ENCODE measurements around the gene PAPLN.

Gene PAPLN

GRCh38 chr14:73264080-73264884 is 27.0 kb downstream of the PAPLN start:
- Histone ChIP-seq H3K4me3 (ENCODE audit: low read depth, low read length, poor library complexity, severe bottlenecking) (no peak overlapping the region), H3K4me1 (ENCODE audit: insufficient read depth, low read length, severe bottlenecking) (peaks cover 3% of the 10 kb centered on the region)
- TF ChIP-seq EZH2 (IDR thresholded peaks at IDR 0.05; ENCODE audit: borderline replicate concordance, low read length) (no peak), CTCF (IDR thresholded peaks at IDR 0.05; ENCODE audit: low read length) (no peak)

GRCh38 chr14:73264885-73265720 is 27.8 kb downstream of the PAPLN start:
- no peaks in the 10 kb centered on the region; the same call in none of the 2 replicates for H3K27me3 ChIP-seq (ENCODE audit: insufficient read depth, low read length)
- no peak overlapping the region for H3K4me3 ChIP-seq (ENCODE audit: low read depth, low read length, poor library complexity, severe bottlenecking)
- no peaks in the 10 kb centered on the region for H3F3A ChIP-seq (ENCODE audit: insufficient read depth, low read length)
- no peaks in the 10 kb centered on the region for H3K9me3 ChIP-seq (ENCODE audit: low read length)
- no peak overlapping the region for H3K9ac ChIP-seq (ENCODE audit: low read length)
- no peak overlapping the region for H2AFZ ChIP-seq (ENCODE audit: low read length)
- no peak overlapping the region for H3K4me2 ChIP-seq (ENCODE audit: low read length)
- TF ChIP-seq CTCF (IDR thresholded peaks at IDR 0.05; ENCODE audit: low read length) (no peak), EZH2 (IDR thresholded peaks at IDR 0.05; ENCODE audit: borderline replicate concordance, low read length) (no peak)
- peaks cover 12% of the 10 kb centered on the region for H3K4me1 ChIP-seq (ENCODE audit: insufficient read depth, low read length, severe bottlenecking)
- H4K20me1 ChIP-seq (ENCODE audit: insufficient read depth, low read length) = no peaks in the 10 kb centered on the region
- no peaks in the 10 kb centered on the region for H3K9me2 ChIP-seq (ENCODE audit: low read depth, low read length)
- H3K79me2 ChIP-seq (ENCODE audit: insufficient read depth, low read length) = no peaks in the 10 kb centered on the region
- H3K27ac ChIP-seq (ENCODE audit: low read depth, low read length, poor library complexity, severe bottlenecking) = no peak overlapping the region
- no peaks in the 10 kb centered on the region for H3K36me3 ChIP-seq (ENCODE audit: insufficient read depth, low read length)

More at GRCh38 chr14:73264080-73264884, 27.0 kb downstream of the PAPLN start:
- Histone ChIP-seq H3K27me3 (ENCODE audit: insufficient read depth, low read length) (no peaks in the 10 kb centered on the region; the same call in none of the 2 replicates), H2AFZ (ENCODE audit: low read length) (no peak overlapping the region), H3K4me2 (ENCODE audit: low read length) (no peak overlapping the region), H3K27ac (ENCODE audit: low read depth, low read length, poor library complexity, severe bottlenecking) (no peak overlapping the region), H3K79me2 (ENCODE audit: insufficient read depth, low read length) (no peaks in the 10 kb centered on the region), H3K9me2 (ENCODE audit: low read depth, low read length) (no peaks in the 10 kb centered on the region), H4K20me1 (ENCODE audit: insufficient read depth, low read length) (no peaks in the 10 kb centered on the region), H3K36me3 (ENCODE audit: insufficient read depth, low read length) (no peaks in the 10 kb centered on the region), H3K9ac (ENCODE audit: low read length) (no peak overlapping the region), H3K9me3 (ENCODE audit: low read length) (no peaks in the 10 kb centered on the region), H3F3A (ENCODE audit: insufficient read depth, low read length) (no peaks in the 10 kb centered on the region)

GRCh38 chr14:73265721-73266046 is 28.4 kb downstream of the PAPLN start:
- no peak overlapping the region for H3K4me2 ChIP-seq (ENCODE audit: low read length)
- no peaks in the 10 kb centered on the region for H3F3A ChIP-seq (ENCODE audit: insufficient read depth, low read length)
- H4K20me1 ChIP-seq (ENCODE audit: insufficient read depth, low read length) = no peaks in the 10 kb centered on the region
- no peak overlapping the region for H3K4me3 ChIP-seq (ENCODE audit: low read depth, low read length, poor library complexity, severe bottlenecking)
- H3K9me2 ChIP-seq (ENCODE audit: low read depth, low read length) = no peaks in the 10 kb centered on the region
- H3K4me1 ChIP-seq (ENCODE audit: insufficient read depth, low read length, severe bottlenecking) = peaks cover 17% of the 10 kb centered on the region
- no peak overlapping the region for H3K27ac ChIP-seq (ENCODE audit: low read depth, low read length, poor library complexity, severe bottlenecking)
- H3K36me3 ChIP-seq (ENCODE audit: insufficient read depth, low read length) = no peaks in the 10 kb centered on the region
- H3K27me3 ChIP-seq (ENCODE audit: insufficient read depth, low read length) = no peaks in the 10 kb centered on the region; the same call in none of the 2 replicates
- no peaks in the 10 kb centered on the region for H3K79me2 ChIP-seq (ENCODE audit: insufficient read depth, low read length)
- H3K9me3 ChIP-seq (ENCODE audit: low read length) = no peaks in the 10 kb centered on the region
- H2AFZ ChIP-seq (ENCODE audit: low read length) = no peak overlapping the region
- no peak overlapping the region for H3K9ac ChIP-seq (ENCODE audit: low read length)
- TF ChIP-seq CTCF (IDR thresholded peaks at IDR 0.05; ENCODE audit: low read length) = no peak
- TF ChIP-seq EZH2 (IDR thresholded peaks at IDR 0.05; ENCODE audit: borderline replicate concordance, low read length) = no peak
